ENCODE results near the gene DMXL2.

DNA sequence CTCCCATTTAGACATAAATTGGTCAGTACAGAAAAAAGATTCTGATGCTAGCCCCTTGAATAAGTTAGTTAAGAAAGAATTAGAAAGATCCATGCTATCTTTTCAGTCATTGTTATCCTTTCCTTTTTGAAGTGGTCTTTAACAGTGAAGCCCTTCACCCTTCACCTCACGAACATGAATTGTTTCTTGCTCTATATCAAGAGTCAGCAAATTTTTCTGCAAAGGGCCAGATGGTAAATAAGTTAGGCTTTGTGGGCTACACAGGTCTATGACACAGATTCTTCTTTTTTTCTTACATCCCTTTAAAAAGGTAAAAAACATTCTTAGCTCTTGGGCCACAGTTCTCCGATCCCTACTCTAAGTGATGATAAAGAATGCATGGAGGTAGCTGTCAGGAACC is 74.9 kb downstream of the DMXL2 start:
- no peak for TF ChIP-seq POLR2AphosphoS5 (IDR thresholded peaks at IDR 0.05; ENCODE audit: low read depth)
- TF ChIP-seq, protein P1, sequence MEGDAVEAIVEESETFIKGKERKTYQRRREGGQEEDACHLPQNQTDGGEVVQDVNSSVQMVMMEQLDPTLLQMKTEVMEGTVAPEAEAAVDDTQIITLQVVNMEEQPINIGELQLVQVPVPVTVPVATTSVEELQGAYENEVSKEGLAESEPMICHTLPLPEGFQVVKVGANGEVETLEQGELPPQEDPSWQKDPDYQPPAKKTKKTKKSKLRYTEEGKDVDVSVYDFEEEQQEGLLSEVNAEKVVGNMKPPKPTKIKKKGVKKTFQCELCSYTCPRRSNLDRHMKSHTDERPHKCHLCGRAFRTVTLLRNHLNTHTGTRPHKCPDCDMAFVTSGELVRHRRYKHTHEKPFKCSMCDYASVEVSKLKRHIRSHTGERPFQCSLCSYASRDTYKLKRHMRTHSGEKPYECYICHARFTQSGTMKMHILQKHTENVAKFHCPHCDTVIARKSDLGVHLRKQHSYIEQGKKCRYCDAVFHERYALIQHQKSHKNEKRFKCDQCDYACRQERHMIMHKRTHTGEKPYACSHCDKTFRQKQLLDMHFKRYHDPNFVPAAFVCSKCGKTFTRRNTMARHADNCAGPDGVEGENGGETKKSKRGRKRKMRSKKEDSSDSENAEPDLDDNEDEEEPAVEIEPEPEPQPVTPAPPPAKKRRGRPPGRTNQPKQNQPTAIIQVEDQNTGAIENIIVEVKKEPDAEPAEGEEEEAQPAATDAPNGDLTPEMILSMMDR (conservative IDR thresholded peaks at IDR 0.05; ENCODE audit: low read depth in 2 of 2): no peak
- TF ChIP-seq EZH2 (IDR thresholded peaks at IDR 0.05; ENCODE audit: low read depth, unreplicated experiment): no peak
